H1 (cell line): Measurements from ENCODE around the gene CTNNBL1. TPM values are rescaled to one million over a fixed set of nuclear protein-coding genes. Genes with fewer than 3 reads are reported as not detected.

Experiments used
- HDAC2 ChIP-seq, 2 experiments: fragments of 300-600 bp in 1 of 2; sonication (generic) in 1 of 2; IDR thresholded peaks; 2 replicates each; pipeline ENCODE4 v1.6.1; 2011 to 2012; ENCODE audit warnings: low read depth in 2 of 2, low read length in 2 of 2, mild to moderate bottlenecking in 2 of 2, moderate library complexity in 2 of 2, borderline replicate concordance in 1 of 2, inconsistent platforms in 1 of 2
- JUN ChIP-seq: IDR thresholded peaks from 2 replicates; pipeline ENCODE4 v1.6.1; 2011; ENCODE audit warnings: low read depth, mild to moderate bottlenecking, improper control_type of control experiment, low read length
- RNF2 ChIP-seq: fragments of 200-900, 300-1000 bp; sonication (generic); IDR thresholded peaks from 2 replicates; pipeline ENCODE4 v1.7.1; 2016; ENCODE audit warnings: borderline replicate concordance, low read depth, mild to moderate bottlenecking, antibody characterized with exemption, low read length; ENCODE audit not compliant: poor library complexity, severe bottlenecking; ENCODE audit errors: missing control alignments
- SAP30 ChIP-seq: fragments of 300-600 bp; sonication (generic); IDR thresholded peaks from 2 replicates; pipeline ENCODE4 v1.7.1; 2012; ENCODE audit warnings: low read length, moderate library complexity, mild to moderate bottlenecking, inconsistent platforms; ENCODE audit not compliant: insufficient read depth, insufficient replicate concordance
- SIRT6 ChIP-seq: IDR thresholded peaks from one replicate; pipeline ENCODE4 v1.7.1; 2012; ENCODE audit warnings: low read length, inconsistent platforms
- polyA plus RNA-seq, 7 experiments: library from polyadenylated mRNA; depleted of rRNA in 3 of 7; stranded (reverse) in 5 of 7; unstranded in 2 of 7; fragments of >200 nt in 5 of 7; fragments of 200-250 nt in 2 of 7; gene quantifications; 1 replicate in 5 of 7; 2 replicates in 1 of 7; 4 replicates in 1 of 7; pipeline versions ENCODE4 v1.2.1 to v1.2.3, GENCODE V29; 2011 to 2013; ENCODE audit warnings: missing spikeins in 2 of 7, mixed read lengths in 2 of 7
- total RNA-seq: library from RNA; stranded (reverse); fragmentation: NEBNext Ultra II Directional; extraction: Animal tissue kit (Norgen Biotek cat#: 25700); gene quantifications from 2 replicates; pipeline ENCODE4 v1.2.1, GENCODE V29; 2021

CTNNBL1 gene
- total and polyA plus RNA-seq, 2 of the 8 experiments (the other 6 are each of a cell fraction or from before 2014, with no cell fraction given) = 19.6 to 81.6 TPM

DNA sequence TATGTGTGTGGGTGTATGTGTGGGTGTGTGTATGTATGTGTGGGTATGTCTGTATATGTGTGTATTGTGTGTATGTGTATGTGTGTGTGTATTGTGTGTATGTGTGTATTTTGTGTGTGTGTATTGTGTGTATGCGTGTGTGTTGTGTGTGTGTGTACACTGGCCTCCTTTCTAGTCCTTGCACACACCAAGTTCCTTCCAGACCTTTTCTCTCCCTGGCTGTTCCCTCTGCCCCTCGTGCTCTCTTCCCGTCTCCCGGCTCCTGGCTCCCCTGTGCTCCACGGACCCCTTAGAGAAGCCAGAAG is 220.5 kb downstream of the CTNNBL1 start (continued):
- no peak for TF ChIP-seq JUN
- TF ChIP-seq HDAC2 (IDR thresholded peaks at IDR 0.05; ENCODE audit: borderline replicate concordance in 1 of 2, low read depth in 2 of 2, low read length in 2 of 2) = no peak
- TF ChIP-seq RNF2 = no peak
- TF ChIP-seq SAP30 = no peak
- TF ChIP-seq SIRT6 = no peak
